ENCODE data around the gene CA11.

Gene CA11

DNA sequence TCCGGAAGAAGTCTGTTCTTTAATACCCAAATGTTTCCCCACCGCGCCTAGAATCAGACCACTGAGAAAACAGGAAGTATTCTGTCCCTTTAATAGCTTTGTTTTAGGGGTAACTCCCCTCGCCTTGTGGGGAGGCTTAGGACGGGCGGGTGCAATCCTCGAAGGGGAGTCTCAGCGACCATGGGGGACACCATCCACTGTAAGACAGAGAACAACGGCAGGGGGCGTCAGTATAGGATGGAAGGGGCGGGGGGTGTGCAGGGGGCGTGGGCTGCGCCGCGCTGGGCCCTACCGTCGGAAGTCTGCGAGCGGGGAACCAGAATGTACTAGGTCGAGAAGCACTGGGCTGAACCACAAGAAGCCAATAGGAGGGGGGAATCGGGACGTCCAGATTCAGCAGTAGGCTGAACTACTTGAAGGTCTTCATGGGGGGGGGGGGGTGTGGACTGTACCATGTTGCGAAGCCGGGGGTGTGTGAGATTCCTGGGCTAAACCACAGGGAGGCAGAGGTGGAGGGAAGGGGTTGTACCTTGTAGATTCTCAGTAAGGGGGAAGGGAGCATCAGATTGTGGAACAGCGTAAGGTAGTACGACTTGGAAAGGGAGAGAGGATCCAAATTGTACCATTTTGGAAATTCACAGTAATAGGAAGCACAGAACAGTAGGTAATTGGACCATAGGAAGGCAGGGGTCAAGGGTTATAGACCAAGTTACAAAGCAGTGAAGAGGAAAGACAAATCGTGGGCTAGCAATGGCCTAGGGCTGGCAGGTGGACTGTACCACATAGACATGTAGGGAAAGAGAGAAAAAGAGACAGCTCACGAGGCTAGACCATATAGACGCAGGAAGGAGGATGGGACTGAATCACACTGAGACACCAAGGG, 7.8 kb downstream of the CA11 start:
- Histone ChIP-seq H4K20me1 (ENCODE audit: control insufficient read depth, insufficient read depth, low read depth, low read length) (no peaks in the 10 kb centered on the region), H3K4me2 (ENCODE audit: low read length) (peak overlapping the region; percentile 92), H3K36me3 (ENCODE audit: control insufficient read depth, low read length) (peaks cover 8% of the 10 kb centered on the region; the same call in 1 of the 2 replicates), H3K4me1 (ENCODE audit: control insufficient read depth, low read length) (peaks cover 51% of the 10 kb centered on the region), H3K27ac (ENCODE audit: low read depth, low read length) (peak overlapping the region; percentile 96), H3K27me3 (ENCODE audit: control insufficient read depth, low read length) (no peaks in the 10 kb centered on the region), H3K9me3 (ENCODE audit: control insufficient read depth, insufficient read depth, low read length) (no peaks in the 10 kb centered on the region), H3F3A (ENCODE audit: control insufficient read depth, insufficient read depth) (peaks cover 18% of the 10 kb centered on the region), H3K4me3 (ENCODE audit: low read length) (peak overlapping the region; percentile 78), H3K79me2 (ENCODE audit: control insufficient read depth, low read length) (peaks cover 27% of the 10 kb centered on the region), H3K9me2 (replicated peaks; ENCODE audit: control insufficient read depth, low read length) (no peaks in the 10 kb centered on the region)
- no peak for TF ChIP-seq EZH2phosphoT487 (IDR thresholded peaks at IDR 0.05; ENCODE audit: borderline replicate concordance, low read length)
- TF ChIP-seq, protein P1, sequence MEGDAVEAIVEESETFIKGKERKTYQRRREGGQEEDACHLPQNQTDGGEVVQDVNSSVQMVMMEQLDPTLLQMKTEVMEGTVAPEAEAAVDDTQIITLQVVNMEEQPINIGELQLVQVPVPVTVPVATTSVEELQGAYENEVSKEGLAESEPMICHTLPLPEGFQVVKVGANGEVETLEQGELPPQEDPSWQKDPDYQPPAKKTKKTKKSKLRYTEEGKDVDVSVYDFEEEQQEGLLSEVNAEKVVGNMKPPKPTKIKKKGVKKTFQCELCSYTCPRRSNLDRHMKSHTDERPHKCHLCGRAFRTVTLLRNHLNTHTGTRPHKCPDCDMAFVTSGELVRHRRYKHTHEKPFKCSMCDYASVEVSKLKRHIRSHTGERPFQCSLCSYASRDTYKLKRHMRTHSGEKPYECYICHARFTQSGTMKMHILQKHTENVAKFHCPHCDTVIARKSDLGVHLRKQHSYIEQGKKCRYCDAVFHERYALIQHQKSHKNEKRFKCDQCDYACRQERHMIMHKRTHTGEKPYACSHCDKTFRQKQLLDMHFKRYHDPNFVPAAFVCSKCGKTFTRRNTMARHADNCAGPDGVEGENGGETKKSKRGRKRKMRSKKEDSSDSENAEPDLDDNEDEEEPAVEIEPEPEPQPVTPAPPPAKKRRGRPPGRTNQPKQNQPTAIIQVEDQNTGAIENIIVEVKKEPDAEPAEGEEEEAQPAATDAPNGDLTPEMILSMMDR (IDR thresholded peaks at IDR 0.05; ENCODE audit: low read depth, low read length, poor library complexity, severe bottlenecking), result peak; percentile 34

DNA sequence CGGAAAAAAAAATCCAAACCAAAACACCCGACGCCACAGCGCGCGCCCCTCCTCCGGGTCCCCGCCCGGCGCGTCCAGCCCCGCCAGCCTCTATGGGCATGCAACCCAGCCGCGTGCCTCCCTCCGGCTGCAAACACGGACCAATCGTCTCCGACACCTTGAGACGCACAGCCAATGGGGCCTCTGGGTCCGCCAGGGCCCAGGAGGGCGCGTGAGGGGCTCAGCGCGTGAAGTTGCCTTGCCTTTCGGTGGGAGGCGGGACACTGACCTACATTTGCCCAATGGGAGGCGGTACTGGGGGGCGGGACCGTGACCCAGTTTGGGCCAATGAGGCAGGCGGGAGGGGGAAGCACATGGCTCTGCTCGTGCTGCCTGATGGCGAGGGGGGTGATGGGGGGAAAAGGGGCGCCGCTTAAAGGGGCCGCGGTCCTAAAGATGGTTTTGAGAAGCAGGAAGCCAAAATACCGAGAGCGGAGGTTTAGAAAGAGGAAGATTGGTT, 8.5 kb downstream of the CA11 start:
- peak overlapping the region; percentile 93 for H3K4me2 ChIP-seq (ENCODE audit: low read length)
- peaks cover 15% of the 10 kb centered on the region for H3K36me3 ChIP-seq (ENCODE audit: control insufficient read depth, low read length)
- peaks cover 58% of the 10 kb centered on the region for H3K4me1 ChIP-seq (ENCODE audit: control insufficient read depth, low read length)
- peaks cover 27% of the 10 kb centered on the region for H3K79me2 ChIP-seq (ENCODE audit: control insufficient read depth, low read length)
- no peaks in the 10 kb centered on the region for H3K9me3 ChIP-seq (ENCODE audit: control insufficient read depth, insufficient read depth, low read length)
- peak overlapping the region; percentile 96 for H3K27ac ChIP-seq (ENCODE audit: low read depth, low read length)
- no peaks in the 10 kb centered on the region for H3K9me2 ChIP-seq (replicated peaks; ENCODE audit: control insufficient read depth, low read length)
- H4K20me1 ChIP-seq (ENCODE audit: control insufficient read depth, insufficient read depth, low read depth, low read length), result no peaks in the 10 kb centered on the region
- peaks cover 22% of the 10 kb centered on the region for H3F3A ChIP-seq (ENCODE audit: control insufficient read depth, insufficient read depth)
- TF ChIP-seq, protein P1 (IDR thresholded peaks at IDR 0.05; ENCODE audit: low read depth, low read length, poor library complexity, severe bottlenecking), result no peak
- no peak for TF ChIP-seq EZH2phosphoT487 (IDR thresholded peaks at IDR 0.05; ENCODE audit: borderline replicate concordance, low read length)
- no peaks in the 10 kb centered on the region for H3K27me3 ChIP-seq (ENCODE audit: control insufficient read depth, low read length)
- peak overlapping the region; percentile 87 for H3K4me3 ChIP-seq (ENCODE audit: low read length)

DNA sequence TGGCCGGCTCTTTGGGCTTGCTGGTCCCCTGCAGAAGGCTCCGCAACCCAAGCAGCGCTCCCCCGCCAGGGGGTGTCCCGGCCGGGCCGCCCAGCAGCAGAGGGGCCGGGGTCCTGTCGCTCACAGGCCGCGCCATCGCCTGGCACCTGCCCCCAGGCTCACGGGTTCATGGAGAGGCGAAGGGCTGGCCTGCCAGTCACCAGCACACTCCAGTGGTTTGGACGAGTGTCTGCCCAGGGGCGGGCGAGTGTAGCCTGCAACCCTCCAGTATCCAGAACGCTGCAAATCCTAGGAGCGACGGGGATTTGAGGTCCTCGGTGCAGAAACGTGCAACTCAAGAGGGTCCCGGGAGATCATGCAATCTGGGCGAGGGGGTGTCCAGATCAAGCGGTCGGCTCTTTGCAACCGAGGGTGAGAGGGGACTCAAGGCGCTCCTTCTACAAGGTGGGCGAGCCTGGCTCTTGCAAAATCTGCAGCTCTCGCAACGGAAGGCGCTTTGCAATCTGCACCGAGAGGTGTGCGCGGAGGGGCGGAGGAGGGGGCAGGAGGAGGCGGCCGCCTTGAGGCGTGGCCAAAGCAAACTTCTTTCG, 9.0 kb downstream of the CA11 start, which contains the start of gene DBP:
TSS of gene DBP (minus strand) at position 521 of the 590 bp plus-strand sequence. CDS start at position 136, 385 bp downstream.
- TF ChIP-seq, protein P1 (IDR thresholded peaks at IDR 0.05; ENCODE audit: low read depth, low read length, poor library complexity, severe bottlenecking), result peak; percentile 37
- TF ChIP-seq EZH2phosphoT487 (IDR thresholded peaks at IDR 0.05; ENCODE audit: borderline replicate concordance, low read length), result no peak
- no peaks in the 10 kb centered on the region for H4K20me1 ChIP-seq (ENCODE audit: control insufficient read depth, insufficient read depth, low read depth, low read length)
- H3K27ac ChIP-seq (ENCODE audit: low read depth, low read length), result peak within 1 kb of the TSS; percentile 96
- H3K9me2 ChIP-seq (replicated peaks; ENCODE audit: control insufficient read depth, low read length), result no peaks in the 10 kb centered on the region
- peaks cover 27% of the 10 kb centered on the region for H3K79me2 ChIP-seq (ENCODE audit: control insufficient read depth, low read length)
- peaks cover 22% of the 10 kb centered on the region for H3F3A ChIP-seq (ENCODE audit: control insufficient read depth, insufficient read depth)
- H3K4me1 ChIP-seq (ENCODE audit: control insufficient read depth, low read length), result peaks cover 59% of the 10 kb centered on the region
- H3K36me3 ChIP-seq (ENCODE audit: control insufficient read depth, low read length), result peaks cover 15% of the 10 kb centered on the region
- H3K4me2 ChIP-seq (ENCODE audit: low read length), result peak within 1 kb of the TSS; percentile 93
- H3K27me3 ChIP-seq (ENCODE audit: control insufficient read depth, low read length), result no peaks in the 10 kb centered on the region
- peak within 1 kb of the TSS; percentile 87 for H3K4me3 ChIP-seq (ENCODE audit: low read length)
- no peaks in the 10 kb centered on the region for H3K9me3 ChIP-seq (ENCODE audit: control insufficient read depth, insufficient read depth, low read length)
